Measurements from ENCODE around the gene NDUFV2. TPM values are rescaled to one million over a fixed set of nuclear protein-coding genes. Genes with fewer than 3 reads are reported as not detected.

NDUFV2 gene
- total RNA-seq, result 100 to 1,000 TPM; 136 to 230 (median 176) TPM

- peak; percentile 83 to 90 for TF ChIP-seq POLR2A (IDR thresholded peaks at IDR 0.05)
- TF ChIP-seq, protein P1, sequence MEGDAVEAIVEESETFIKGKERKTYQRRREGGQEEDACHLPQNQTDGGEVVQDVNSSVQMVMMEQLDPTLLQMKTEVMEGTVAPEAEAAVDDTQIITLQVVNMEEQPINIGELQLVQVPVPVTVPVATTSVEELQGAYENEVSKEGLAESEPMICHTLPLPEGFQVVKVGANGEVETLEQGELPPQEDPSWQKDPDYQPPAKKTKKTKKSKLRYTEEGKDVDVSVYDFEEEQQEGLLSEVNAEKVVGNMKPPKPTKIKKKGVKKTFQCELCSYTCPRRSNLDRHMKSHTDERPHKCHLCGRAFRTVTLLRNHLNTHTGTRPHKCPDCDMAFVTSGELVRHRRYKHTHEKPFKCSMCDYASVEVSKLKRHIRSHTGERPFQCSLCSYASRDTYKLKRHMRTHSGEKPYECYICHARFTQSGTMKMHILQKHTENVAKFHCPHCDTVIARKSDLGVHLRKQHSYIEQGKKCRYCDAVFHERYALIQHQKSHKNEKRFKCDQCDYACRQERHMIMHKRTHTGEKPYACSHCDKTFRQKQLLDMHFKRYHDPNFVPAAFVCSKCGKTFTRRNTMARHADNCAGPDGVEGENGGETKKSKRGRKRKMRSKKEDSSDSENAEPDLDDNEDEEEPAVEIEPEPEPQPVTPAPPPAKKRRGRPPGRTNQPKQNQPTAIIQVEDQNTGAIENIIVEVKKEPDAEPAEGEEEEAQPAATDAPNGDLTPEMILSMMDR (IDR thresholded peaks at IDR 0.05), result peak in 2 of 4 experiments; percentile 7 to 23
- peak; percentile 88 for TF ChIP-seq POLR2AphosphoS5 (IDR thresholded peaks at IDR 0.05)
- no peak for TF ChIP-seq EP300 (IDR thresholded peaks at IDR 0.05)
- no peaks in the 10 kb centered on the region for H3K36me3 ChIP-seq
- WGBS, 2 donors (ENCODE audit: low coverage in 1 of 2), result 0 to 3% methylated on average over 5 to 7 of the region's 64 CpGs
- peak within 1 kb of the TSS; percentile 78 to 83 for H3K4me3 ChIP-seq
- peak within 1 kb of the TSS; percentile 91 to 93 (median 91) for H3K27ac ChIP-seq
- ATAC-seq, result peak; percentile 97
- peaks cover 19 to 70% (median 26%) of the 10 kb centered on the region in 3 donors for H3K4me1 ChIP-seq
- no peaks in the 10 kb centered on the region for H3K9me3 ChIP-seq
- H3K27me3 ChIP-seq, result no peaks in the 10 kb centered on the region
These were observed at the start of gene NDUFV2 for GRCh38 chr18:9102508-9103375. TSS of gene NDUFV2 (plus strand) at chr18:9102699. CDS start at chr18:9102744, 45 bp downstream.

- Histone ChIP-seq H3K4me1 (peaks cover 0 to 24% (median 4%) of the 10 kb centered on the region in 3 donors), H3K4me3 (no peak overlapping the region), H3K36me3 (no peaks in the 10 kb centered on the region), H3K27ac (no peak overlapping the region), H3K9me3 (peaks cover 0 to 6% (median 0%) of the 10 kb centered on the region in 3 donors), H3K27me3 (no peaks in the 10 kb centered on the region)
- TF ChIP-seq EP300 (IDR thresholded peaks at IDR 0.05) (no peak), POLR2A (IDR thresholded peaks at IDR 0.05) (no peak), POLR2AphosphoS5 (IDR thresholded peaks at IDR 0.05) (no peak)
- TF ChIP-seq, protein P1 (IDR thresholded peaks at IDR 0.05), result no peak
- ATAC-seq, result no peak
- 100% methylated on average over 1 of the region's 1 CpG for WGBS, 2 donors (ENCODE audit: low coverage in 1 of 2)
These were observed 48.7 kb upstream of the NDUFV2 start for GRCh38 chr18:9053814-9054213.

- Histone ChIP-seq H3K4me1 (peaks cover 0 to 25% (median 4%) of the 10 kb centered on the region in 3 donors), H3K27ac (peak overlapping the region in 1 of 4 donors; percentile 37), H3K27me3 (no peaks in the 10 kb centered on the region), H3K9me3 (peaks cover 0 to 6% (median 0%) of the 10 kb centered on the region in 3 donors), H3K36me3 (no peaks in the 10 kb centered on the region), H3K4me3 (no peak overlapping the region)
- WGBS, 2 donors (ENCODE audit: low coverage in 1 of 2), result 0% methylated on average over 1 of the region's 1 CpG
- ATAC-seq, result peak; percentile 88
- TF ChIP-seq POLR2A (IDR thresholded peaks at IDR 0.05) (no peak), POLR2AphosphoS5 (IDR thresholded peaks at IDR 0.05) (peak; percentile 60), EP300 (IDR thresholded peaks at IDR 0.05) (no peak)
- TF ChIP-seq, protein P1 (IDR thresholded peaks at IDR 0.05), result peak in 1 of 4 experiments; percentile 10
These were observed 47.3 kb upstream of the NDUFV2 start for GRCh38 chr18:9055185-9055584.

DNA sequence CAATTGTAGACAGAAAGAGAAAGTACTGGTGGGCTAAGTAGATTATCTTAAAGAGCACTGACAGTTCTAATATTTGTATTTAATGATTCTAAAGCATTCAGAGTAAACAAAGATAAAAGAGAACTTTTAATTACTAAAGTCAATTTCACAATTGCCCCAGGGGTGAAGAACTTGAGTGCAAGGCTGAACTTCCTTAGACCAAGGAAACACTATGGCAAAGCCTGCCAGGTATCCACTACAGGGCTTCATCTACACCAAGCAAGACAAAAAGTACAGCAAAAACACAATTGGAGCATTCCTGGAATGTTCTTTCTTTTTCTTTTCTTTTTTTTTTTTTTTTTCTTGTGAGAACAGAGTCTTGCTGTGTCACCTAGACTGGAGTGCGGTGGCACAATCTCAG is 46.9 kb upstream of the NDUFV2 start:
- H3K36me3 ChIP-seq, result no peaks in the 10 kb centered on the region
- H3K9me3 ChIP-seq, result peaks cover 0 to 5% (median 0%) of the 10 kb centered on the region in 3 donors
- WGBS, 2 donors (ENCODE audit: low coverage in 1 of 2), result 100% methylated on average over 1 of the region's 1 CpG; no CpG with 5 or more reads in 1 of the 2 donors
- H3K27me3 ChIP-seq, result no peaks in the 10 kb centered on the region
- ATAC-seq, result peak; percentile 56
- no peak for TF ChIP-seq POLR2A (IDR thresholded peaks at IDR 0.05)
- no peak for TF ChIP-seq POLR2AphosphoS5 (IDR thresholded peaks at IDR 0.05)
- TF ChIP-seq EP300 (IDR thresholded peaks at IDR 0.05), result no peak
- TF ChIP-seq, protein P1 (IDR thresholded peaks at IDR 0.05), result no peak
- peak overlapping the region in 1 of 4 donors; percentile 12 for H3K27ac ChIP-seq
- peaks cover 0 to 25% (median 4%) of the 10 kb centered on the region in 3 donors for H3K4me1 ChIP-seq
- no peak overlapping the region for H3K4me3 ChIP-seq
